ENCODE results near the gene LTB.

DNA sequence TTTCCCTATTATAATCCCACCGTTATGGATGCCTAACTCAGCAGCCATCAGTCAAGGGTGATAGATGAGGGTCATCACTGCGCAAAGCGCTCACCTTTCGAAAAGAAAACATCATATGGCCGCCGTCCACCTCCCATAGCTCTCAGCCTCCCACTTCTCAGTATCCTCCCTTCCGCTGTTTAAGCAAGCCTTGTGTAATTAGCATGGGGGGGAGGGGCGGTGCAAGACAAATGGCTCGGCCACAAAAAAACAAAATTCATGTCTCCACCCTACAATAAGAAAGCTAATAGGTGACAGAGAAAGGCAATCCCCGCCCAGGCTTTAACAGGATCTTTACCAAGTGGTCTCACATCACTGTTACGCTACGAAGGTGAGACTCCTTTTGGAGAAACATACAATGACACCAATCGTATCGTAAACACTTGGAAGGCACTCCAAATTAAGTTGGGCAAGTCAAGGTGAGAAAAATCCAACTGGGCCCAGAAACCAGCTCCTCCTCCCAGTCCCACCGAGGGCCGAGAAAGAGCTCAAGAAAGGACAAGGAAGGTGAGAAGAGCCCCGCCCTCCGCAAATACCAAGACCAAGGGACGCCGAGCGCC is 41.1 kb downstream of the LTB start:
- TF ChIP-seq, protein P1, sequence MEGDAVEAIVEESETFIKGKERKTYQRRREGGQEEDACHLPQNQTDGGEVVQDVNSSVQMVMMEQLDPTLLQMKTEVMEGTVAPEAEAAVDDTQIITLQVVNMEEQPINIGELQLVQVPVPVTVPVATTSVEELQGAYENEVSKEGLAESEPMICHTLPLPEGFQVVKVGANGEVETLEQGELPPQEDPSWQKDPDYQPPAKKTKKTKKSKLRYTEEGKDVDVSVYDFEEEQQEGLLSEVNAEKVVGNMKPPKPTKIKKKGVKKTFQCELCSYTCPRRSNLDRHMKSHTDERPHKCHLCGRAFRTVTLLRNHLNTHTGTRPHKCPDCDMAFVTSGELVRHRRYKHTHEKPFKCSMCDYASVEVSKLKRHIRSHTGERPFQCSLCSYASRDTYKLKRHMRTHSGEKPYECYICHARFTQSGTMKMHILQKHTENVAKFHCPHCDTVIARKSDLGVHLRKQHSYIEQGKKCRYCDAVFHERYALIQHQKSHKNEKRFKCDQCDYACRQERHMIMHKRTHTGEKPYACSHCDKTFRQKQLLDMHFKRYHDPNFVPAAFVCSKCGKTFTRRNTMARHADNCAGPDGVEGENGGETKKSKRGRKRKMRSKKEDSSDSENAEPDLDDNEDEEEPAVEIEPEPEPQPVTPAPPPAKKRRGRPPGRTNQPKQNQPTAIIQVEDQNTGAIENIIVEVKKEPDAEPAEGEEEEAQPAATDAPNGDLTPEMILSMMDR (IDR thresholded peaks at IDR 0.05; ENCODE audit: poor library complexity): no peak
- TF ChIP-seq EZH2phosphoT487 (IDR thresholded peaks at IDR 0.05; ENCODE audit: low read depth, severe bottlenecking, unreplicated experiment) (no peak), EZH2 (IDR thresholded peaks at IDR 0.05; ENCODE audit: borderline replicate concordance) (no peak)

Measured in hepatocyte (in vitro differentiated cells).